Type B pancreatic cell (in vitro differentiated cells): ENCODE measurements around the gene PCIF1. TPM values are rescaled to one million over a fixed set of nuclear protein-coding genes. Genes with fewer than 3 reads are reported as not detected.

ENCODE experiments used
- DNase-seq: peaks from one replicate; pipeline ENCODE4 v3.0.0; 2021; ENCODE audit warnings: mixed read lengths; ENCODE audit not compliant: unreplicated experiment; ENCODE audit errors: extremely low spot score
- H3K27ac Mint-ChIP-seq: 2 replicates; pipeline ENCODE4 v1.8.0; 2021; ENCODE audit warnings: mild to moderate bottlenecking, mixed read lengths
- H3K27me3 Mint-ChIP-seq: 2 replicates; pipeline ENCODE4 v1.8.0; 2021; ENCODE audit warnings: mixed read lengths
- H3K36me3 Mint-ChIP-seq: 2 replicates; pipeline ENCODE4 v1.8.0; 2021; ENCODE audit warnings: mixed read lengths
- H3K4me1 Mint-ChIP-seq: one replicate; pipeline ENCODE4 v1.8.0; 2021; ENCODE audit warnings: mixed read lengths; ENCODE audit not compliant: unreplicated experiment
- H3K4me3 Mint-ChIP-seq: 2 replicates; pipeline ENCODE4 v1.8.0; 2021; ENCODE audit warnings: mild to moderate bottlenecking, mixed read lengths
- H3K9me3 Mint-ChIP-seq: 2 replicates; pipeline ENCODE4 v1.8.0; 2021; ENCODE audit warnings: mixed read lengths
- long read RNA-seq: library from polyadenylated mRNA; unstranded; transcript quantifications from one replicate; pipeline ENCODE4 v2.0.0, GENCODE V29; 2020
- total RNA-seq: library from RNA; stranded (reverse); gene quantifications from 2 replicates; pipeline ENCODE4 v1.2.1, GENCODE V29; 2021; ENCODE audit warnings: low replicate concordance
- TF ChIP-seq, protein P1 (sequence below): fragments of 200-600 bp; sonication (generic); conservative IDR thresholded peaks from 2 replicates; pipeline ENCODE4 v1.5.0; 2021; ENCODE audit warnings: antibody characterized with exemption, mild to moderate bottlenecking

The PCIF1 gene
- total RNA-seq = 35.0 and 37.6 TPM in 2 replicates
- long read RNA-seq, transcript PCIF1-201 (17 exons, 2,747 nt) = major isoform, 7 of 14 reads
- long read RNA-seq, partial matches to known transcripts = 3 of 14 reads
- long read RNA-seq, other reads (novel, unspliced or antisense) = 4 of 14 reads

DNA sequence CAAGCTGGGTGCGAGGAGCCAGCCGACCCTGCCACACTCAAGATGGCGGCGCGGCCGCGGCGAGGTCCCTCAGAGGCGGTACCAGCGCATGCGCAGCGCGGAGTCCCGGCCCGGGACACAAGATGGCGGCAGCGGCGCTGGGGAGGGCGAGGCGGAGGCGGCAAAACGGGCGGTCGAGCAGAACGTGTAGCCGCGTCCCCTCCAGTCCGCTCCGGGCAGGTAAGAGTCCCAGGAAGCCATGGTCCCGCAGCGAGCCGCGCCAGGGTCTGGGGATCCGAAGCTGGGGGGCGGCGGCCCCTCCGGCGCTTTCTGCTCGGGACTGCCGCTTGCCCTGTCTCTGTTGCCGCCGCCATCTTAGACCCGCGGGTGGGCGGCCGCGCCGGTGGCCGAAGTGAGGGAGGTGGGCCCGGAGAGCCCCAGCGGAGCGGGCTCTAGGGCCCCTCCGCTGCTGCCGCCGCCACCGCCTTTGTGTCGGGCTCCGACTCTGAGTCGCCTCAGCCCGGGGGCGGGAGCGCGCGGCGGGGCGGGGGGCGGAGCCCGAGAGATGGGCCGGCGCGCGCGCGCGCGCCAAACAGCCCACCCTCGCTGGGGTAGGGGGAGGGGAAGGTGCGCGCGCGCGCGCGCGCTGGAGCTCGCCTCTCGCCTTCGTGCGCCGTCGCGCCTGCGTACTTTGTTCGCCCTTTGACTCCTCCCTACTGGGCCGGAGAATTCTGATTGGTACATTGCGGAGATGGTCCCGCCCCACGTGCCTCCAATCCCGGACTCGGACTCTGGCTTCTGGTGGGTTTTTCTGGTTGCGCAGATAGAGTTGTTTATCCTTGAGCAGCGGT lies at the start of gene PCIF1:
PCIF1 (plus strand) TSS at position 98 of the 830 bp plus-strand sequence. CDS start 4,317 bp downstream, outside the sequence.
- Mint-ChIP-seq H3K27me3 (no peaks in the 10 kb centered on the region), H3K27ac (peak within 1 kb of the TSS; percentile 90), H3K4me3 (peak within 1 kb of the TSS; percentile 97), H3K4me1 (peaks cover 8% of the 10 kb centered on the region), H3K9me3 (no peaks in the 10 kb centered on the region), H3K36me3 (peaks cover 15% of the 10 kb centered on the region)
- TF ChIP-seq, protein P1, sequence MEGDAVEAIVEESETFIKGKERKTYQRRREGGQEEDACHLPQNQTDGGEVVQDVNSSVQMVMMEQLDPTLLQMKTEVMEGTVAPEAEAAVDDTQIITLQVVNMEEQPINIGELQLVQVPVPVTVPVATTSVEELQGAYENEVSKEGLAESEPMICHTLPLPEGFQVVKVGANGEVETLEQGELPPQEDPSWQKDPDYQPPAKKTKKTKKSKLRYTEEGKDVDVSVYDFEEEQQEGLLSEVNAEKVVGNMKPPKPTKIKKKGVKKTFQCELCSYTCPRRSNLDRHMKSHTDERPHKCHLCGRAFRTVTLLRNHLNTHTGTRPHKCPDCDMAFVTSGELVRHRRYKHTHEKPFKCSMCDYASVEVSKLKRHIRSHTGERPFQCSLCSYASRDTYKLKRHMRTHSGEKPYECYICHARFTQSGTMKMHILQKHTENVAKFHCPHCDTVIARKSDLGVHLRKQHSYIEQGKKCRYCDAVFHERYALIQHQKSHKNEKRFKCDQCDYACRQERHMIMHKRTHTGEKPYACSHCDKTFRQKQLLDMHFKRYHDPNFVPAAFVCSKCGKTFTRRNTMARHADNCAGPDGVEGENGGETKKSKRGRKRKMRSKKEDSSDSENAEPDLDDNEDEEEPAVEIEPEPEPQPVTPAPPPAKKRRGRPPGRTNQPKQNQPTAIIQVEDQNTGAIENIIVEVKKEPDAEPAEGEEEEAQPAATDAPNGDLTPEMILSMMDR = no peak
- DNase-seq = peak; percentile 99

DNA sequence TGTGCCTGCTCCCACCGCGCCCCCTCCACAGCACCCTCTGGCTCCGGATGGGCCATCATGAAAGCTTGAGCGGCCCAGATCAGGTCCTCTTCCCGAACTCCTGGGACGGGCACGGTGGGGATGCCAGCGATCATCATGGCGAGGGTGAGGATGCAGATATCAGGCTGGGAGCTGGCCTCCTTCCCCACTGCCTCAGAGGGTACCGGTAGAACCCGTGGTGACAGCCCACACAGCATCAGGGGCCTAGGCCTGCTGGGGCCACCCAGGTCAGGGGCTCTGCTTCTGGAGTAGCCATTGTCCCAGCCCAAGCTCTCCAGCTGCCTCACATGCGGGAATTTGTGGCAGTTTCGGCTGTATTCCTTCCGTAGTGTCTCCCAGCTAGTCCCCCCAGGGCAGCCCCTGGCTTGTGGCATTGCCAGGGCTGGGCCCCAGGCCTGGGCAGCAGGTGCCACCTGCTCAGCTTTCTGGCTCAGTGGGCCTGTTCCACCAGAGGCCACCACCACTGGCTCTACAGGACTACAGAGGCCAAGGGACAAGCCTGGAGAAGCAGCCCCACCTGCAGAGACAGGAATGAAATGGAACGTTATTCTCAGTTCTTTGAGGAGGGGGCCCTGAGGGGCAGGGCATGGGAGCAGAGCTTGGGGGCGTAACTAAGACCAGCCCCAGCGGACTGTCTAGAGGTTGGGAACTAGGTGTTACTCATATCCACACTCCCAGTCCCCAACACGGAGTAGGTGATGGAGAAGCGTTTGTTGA lies 47.7 kb upstream of the PCIF1 start:
- Mint-ChIP-seq H3K36me3 (no peaks in the 10 kb centered on the region), H3K9me3 (no peaks in the 10 kb centered on the region), H3K27me3 (no peaks in the 10 kb centered on the region), H3K27ac (no peak overlapping the region), H3K4me1 (peaks cover 20% of the 10 kb centered on the region), H3K4me3 (no peak overlapping the region)
- no peak for DNase-seq
- TF ChIP-seq, protein P1 = no peak

DNA sequence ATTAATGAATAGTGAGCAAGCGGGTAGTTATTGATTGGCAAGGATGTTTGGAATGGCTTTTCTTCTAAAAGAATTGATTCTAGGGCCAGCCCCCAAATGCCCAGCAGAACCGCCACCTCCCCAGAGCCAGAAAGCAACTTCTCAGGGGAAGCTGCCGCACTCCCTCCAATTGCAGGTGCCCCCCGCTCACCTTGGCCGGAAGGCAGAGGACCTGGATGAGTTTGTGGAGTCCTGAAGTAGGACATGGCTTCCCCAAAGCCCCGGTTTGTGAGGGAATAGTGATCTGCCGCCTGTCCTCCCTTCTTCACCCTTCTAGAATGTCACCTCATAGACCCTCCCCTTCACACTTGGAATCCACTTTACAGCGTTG lies 47.2 kb upstream of the PCIF1 start, which contains the start of gene SPATA25:
SPATA25 (minus strand) TSS at position 277 of the 370 bp plus-strand sequence; CDS start at position 245, 32 bp downstream.
- TF ChIP-seq, protein P1 = no peak
- Mint-ChIP-seq H3K27ac (no peak within 1 kb of the TSS), H3K9me3 (no peaks in the 10 kb centered on the region), H3K36me3 (no peaks in the 10 kb centered on the region), H3K4me3 (peak within 1 kb of the TSS; percentile 22), H3K27me3 (no peaks in the 10 kb centered on the region), H3K4me1 (peaks cover 16% of the 10 kb centered on the region)
- no peak for DNase-seq

DNA sequence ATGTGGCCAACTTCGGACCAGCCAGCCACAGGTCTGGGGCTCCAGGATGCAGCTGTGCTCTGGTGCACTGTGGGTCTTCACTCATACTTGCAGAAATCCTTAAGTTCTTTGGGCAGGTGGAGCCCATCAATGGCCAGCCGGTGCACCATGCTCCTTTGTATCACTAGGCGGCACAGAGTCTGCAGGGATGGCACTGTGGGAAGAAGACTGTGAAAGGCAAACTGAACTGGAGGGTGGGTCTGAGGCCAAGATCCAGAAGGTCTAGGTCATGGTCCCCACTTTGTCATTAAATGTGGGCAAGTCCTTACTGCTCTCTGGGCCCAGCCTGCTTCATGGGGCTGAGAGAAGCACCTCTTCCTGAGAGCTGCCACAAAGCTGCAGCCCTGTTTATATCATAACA lies 45.8 kb upstream of the PCIF1 start:
- DNase-seq = no peak
- Mint-ChIP-seq H3K27ac (no peak overlapping the region), H3K27me3 (no peaks in the 10 kb centered on the region), H3K4me1 (peaks cover 8% of the 10 kb centered on the region), H3K4me3 (peak overlapping the region; percentile 22), H3K36me3 (no peaks in the 10 kb centered on the region), H3K9me3 (no peaks in the 10 kb centered on the region)
- TF ChIP-seq, protein P1 = no peak

DNA sequence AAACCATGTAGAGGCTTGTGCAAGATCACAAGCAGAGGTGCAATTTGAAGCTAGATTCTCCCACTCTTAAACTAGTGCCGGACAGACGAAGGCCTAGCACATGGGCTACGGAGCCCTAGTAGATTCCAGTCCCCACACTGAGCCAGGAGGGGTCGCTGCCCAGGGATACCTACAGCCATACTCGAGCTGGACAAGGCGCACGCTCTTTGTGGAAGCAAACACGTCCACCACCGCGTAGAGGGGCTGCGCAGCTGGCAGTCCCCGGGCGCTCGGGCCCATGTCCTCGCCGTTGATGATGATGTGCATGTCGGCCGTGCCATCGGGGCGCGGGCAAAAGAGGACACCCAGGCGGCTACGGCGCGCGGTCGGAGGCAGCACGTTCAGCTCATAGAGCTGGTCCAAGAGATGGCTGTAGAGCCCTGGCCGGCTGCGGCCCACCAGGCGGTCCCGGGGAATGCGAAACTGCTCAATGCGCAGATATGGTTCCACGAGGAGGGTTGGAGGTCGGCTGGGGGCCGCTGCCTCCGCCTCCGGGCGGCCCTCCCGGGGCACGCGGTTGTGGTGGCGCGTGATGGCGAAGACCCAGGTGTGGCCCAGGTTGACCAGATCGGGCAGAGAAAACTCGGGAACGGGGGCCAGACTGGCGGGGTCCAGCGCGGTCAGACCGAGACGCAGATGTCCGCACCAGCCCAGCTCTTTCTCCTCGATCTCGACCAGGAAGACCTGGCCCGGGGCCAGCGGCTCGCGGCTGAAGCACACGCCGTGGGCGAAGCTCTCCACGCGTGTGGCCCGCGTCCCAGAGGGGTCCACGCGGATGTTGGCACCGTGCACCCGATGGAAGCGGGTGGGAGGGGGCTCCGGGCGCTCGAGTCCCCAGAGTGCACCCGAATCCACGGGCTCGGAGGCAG lies 44.2 kb upstream of the PCIF1 start:
- H3K27ac Mint-ChIP-seq = peak overlapping the region; percentile 92

More for the DNA sequence above, 44.2 kb upstream of the PCIF1 start:
- TF ChIP-seq, protein P1 = peak; percentile 82
- H3K4me3 Mint-ChIP-seq = peak overlapping the region; percentile 93
- no peaks in the 10 kb centered on the region for H3K27me3 Mint-ChIP-seq
- peaks cover 4% of the 10 kb centered on the region for H3K36me3 Mint-ChIP-seq
- H3K9me3 Mint-ChIP-seq = no peaks in the 10 kb centered on the region
- DNase-seq = peak; percentile 88
- H3K4me1 Mint-ChIP-seq = peaks cover 8% of the 10 kb centered on the region
